Cerebellar nuclear complex (tissue), 1 donor: ENCODE data around the gene LIMS2.

ENCODE experiments used
- DNase-seq, 2 experiments: peaks; one replicate each; lab custom pipeline; 2025; lab: John Stamatoyannopoulos, UW

Gene LIMS2

DNA sequence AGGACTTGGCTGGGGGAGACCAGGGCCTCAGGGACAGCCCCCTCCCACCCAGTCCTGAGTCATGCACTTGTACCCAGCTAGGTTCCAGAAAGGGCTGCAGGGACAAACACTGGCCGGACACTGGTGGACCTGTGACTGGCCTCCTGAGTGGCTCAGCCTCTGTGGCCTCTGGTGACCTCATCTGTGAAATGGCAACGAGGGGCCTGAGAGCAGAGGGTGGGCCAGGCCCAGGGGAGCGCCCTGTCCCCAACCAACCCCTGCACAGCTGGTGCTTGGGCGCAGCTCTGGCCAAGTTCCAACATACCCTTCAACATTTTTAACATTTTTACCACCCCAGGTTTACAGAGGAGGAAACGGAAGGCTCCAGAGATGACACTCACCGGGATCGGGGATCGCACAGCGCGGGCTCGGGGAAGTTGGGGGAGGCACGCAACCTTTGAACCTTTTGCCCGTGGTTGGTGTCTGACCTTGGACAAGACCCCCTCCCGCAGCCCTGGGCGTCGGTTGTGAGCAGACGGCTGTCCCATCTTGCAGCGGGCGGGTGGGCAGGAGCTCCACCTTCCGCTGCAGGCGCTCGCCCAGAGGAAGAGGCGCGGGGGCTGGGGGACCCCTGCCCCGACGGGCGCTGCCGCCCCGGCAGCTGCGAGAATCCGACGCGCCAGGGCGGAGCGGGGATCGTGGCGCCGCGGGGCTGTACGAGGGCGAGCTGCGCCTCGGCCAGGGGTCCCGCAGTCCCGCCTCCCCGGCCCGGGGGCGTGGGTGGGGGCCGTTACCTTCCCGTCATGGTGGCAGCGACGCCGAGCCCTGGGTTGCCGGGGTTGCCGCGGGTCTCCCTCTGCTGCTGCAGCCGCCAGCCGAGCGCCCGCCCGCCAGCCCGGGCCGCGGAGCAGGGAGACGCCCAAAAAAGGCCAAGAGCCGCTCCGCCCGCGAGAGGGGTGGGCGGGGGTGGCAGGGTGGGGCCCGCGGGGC lies 805 bp downstream of the LIMS2 start:
- no peak for DNase-seq

DNA sequence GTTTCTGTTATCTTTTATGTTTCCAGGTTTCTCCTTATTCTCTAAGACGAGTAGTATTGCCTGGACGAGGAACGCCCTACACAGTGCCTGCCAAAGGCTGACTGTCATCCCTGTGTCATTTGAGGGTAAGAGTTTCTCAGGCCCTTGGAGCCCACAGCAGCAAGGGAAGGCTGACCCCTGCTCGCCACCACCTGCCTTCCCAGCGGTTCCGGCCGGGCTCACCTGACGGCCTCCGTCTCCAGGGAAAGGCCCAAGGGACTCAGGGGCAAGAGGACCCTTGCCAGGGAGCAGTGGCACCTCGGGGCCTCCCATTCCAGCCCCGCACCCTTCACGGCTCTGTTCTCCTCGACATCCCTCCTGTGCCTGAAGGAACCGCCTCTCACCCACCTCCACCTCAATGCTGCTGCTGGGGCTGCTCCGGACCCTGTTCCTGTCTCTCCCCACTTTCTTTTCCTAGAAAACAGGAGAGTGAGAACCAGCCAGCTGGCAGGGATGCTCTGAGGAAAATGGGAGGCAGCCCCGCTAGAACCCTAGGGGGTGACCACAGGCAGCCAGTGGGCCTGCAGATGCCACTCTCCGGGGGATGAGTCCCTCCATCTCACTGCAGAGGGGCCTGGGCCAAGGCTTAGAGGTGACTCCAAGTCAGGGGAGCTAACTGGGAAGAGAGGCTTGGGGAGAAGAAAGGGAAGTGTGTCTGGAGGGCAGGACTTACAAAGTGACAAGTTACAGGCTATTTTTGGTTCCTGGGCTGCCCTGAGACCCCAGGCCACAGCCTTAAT lies 1.9 kb downstream of the LIMS2 start:
- DNase-seq: no peak

DNA sequence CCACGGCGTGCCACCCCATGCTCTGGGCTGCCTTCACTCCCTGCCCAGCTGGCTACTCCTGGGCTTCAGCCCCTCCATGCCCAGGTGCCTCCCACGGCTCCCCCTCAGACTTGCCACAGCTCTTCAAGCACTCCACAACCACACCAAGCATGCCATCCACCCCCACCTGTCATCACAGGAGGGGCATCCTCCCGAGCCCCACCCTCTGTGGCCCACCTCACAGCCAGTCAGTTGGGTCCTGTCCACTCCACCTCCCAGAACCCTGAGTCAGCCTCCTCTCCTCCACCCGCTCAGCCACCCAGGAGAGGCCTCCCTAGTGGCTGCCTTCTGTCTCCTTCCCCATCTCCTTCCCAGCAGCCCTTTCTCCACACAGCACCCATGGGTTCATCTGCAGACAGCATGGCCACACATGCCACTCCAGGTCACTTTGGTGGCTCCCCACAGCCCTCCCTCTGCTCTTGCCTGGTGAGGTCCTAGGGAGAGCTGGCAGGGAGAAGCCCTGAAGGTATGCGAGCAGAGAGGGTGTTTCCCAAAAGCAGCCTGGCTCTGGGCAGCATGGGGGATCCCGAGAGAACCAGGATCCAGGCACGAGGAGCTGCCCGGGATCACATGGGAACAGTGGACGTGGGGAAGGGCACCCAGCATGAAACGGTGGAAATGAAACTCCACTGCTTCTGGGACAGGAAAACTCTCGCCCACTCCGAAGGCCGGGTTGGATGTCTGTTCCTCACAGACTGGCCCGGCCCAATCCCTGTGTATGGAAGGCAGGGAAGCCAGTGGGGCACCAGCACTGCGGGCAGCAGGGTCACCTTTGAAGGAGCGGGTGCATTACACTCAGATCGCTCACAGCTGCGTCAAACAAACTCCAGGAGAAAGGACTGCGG lies 2.7 kb downstream of the LIMS2 start:
- no peak for DNase-seq

DNA sequence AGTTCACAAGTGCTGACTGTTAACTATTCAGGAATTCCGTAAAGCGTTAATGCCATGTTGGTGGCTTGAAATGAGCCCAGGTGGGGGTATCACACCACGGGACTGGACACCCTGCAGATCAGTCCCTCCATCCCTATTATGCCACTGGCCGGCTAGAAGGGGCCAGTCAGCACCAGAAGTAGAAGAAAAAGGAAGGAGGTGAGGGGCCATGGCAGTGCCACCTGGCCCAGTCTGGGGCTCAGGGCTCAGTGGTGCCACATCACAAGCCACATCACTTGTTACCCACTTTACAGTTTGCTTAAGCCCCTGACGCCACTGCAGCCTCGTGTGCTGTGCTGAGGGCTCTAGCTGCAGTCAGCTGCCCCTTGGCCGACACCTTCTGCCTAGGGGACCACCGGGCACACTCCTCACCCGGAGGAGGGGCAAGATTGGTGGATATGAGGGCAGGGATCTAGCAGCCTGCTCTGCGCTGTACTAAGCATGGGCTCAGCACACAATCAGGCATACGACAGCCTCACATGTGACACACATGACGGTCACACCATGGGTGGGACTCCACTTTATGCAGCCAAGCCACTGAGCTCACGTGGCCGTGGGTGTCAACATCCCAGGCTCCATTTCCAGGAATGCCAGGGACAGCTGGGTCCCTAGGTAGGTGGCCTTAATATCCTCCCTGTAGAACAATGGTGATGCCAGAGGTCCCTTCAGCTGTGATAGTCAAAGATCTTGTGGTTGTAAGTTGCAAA lies 3.6 kb downstream of the LIMS2 start:
- DNase-seq: no peak

DNA sequence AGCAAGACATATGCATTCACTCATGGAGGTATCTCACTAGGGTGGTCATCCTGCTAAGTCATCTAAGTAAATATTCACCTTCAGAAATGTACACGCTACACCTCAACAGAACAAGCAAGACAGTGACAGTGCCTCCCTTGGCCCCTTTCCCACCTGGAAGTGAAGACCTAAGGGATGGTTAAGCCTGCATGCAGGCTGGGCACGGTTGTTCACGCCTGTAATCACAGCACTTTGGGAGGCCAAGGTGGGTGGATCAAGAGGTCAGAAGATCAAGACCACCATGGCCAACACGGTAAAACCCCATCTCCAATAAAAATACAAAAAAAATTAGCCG lies 4.4 kb downstream of the LIMS2 start:
- DNase-seq: no peak

DNA sequence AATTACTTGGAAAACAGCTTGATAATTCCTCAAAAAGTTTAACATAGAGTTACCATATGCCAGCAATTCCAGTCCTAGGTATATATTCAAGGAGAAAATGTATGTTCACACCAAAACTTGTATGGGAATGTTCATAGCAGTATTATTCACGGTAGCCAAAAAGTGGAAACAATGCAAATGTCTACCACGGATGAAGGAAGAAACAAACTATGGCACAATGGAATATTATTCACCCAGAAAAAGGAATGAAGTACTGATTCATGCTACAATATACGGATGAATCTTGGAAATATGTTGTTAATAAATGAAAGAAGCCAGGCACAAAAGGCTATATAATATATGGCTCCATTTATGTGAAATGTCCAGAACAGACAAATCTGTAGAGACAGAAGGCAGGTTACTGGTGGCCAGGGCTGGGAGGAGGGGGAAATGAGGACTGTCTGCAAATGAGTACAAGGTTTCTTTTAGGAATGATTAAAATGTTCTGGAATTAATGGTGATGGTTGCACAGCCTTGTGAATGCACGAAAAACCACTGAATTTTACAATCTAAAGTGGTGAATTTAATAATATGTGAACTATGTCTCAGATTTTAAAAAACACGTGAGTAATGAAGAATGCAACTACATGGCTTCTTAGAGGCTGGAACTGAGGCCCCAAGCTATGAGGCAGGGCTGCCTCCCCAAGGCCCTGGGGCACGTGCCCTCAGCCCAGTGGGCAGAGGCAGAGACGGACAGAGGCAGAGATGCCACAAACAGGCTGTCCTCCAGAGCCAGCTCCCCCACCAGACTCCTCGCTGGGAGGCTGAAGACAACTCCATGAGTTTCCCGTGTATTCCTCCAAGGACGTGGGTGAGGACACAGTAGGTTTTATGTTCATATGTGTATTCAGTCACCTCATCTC lies 5.0 kb downstream of the LIMS2 start:
- no peak for DNase-seq

DNA sequence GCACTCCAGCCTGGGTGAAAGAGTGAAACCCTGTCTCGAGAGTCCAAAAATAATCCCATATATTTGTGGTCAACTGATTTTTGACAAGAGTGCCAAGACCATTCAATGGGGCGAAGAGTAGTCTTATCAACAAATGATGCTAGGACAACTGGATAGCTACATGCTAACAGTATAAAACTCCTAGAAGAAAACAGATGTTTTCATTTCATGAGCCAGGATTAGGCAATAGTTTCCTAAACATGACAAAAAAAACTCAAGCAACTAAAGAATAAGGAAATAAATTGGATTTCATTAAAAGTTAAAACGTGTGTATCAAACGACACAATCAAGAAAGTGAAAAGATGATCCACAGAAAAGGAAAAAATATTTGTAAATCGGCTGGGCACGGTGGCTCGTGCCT lies 6.3 kb downstream of the LIMS2 start:
- DNase-seq: no peak

DNA sequence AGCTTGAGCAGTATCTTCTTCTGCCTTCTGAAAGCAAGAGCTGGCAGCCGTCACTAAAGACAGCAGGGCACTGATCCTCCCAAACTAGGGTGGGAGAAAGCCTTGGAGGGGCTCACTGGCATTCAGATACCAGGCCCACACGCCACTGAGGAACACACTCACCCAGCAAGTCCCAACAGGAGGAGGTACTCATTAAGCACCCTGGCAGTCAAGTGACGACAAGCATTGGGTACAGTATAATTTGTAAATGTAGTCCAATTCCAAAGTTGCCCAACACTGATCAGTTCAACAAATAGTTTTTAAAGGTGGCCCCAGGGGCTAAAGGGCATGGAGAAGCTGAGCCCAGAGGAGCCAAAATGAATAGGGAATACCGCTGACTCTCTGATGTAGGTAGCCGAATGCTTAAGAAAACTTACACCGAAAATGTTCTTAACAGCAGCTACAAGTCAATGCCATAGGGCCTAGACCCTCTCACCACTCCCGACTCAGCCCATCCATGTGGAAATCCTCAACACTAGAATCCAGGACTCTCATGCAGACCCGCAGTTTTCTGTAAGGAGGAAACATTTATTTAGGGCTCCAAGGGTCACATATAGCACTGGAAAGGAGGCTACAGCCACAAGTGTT lies 9.9 kb downstream of the LIMS2 start:
- DNase-seq: no peak

DNA sequence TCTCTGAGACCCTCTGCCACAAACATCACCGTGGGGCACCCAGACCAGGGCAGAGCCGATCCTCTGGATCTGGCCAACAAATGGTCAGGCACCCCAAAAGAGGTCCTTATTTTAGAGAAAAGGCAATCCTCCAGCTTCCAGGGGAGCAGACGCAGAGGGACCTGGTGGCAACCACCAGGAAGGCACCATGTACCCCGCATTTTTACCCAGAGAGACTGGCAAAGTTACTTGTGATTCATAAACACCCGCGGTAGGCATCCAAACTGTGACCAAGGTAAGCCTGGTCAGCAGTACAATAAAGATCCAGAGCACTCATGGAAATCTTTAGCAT lies 10.5 kb downstream of the LIMS2 start:
- no peak for DNase-seq

DNA sequence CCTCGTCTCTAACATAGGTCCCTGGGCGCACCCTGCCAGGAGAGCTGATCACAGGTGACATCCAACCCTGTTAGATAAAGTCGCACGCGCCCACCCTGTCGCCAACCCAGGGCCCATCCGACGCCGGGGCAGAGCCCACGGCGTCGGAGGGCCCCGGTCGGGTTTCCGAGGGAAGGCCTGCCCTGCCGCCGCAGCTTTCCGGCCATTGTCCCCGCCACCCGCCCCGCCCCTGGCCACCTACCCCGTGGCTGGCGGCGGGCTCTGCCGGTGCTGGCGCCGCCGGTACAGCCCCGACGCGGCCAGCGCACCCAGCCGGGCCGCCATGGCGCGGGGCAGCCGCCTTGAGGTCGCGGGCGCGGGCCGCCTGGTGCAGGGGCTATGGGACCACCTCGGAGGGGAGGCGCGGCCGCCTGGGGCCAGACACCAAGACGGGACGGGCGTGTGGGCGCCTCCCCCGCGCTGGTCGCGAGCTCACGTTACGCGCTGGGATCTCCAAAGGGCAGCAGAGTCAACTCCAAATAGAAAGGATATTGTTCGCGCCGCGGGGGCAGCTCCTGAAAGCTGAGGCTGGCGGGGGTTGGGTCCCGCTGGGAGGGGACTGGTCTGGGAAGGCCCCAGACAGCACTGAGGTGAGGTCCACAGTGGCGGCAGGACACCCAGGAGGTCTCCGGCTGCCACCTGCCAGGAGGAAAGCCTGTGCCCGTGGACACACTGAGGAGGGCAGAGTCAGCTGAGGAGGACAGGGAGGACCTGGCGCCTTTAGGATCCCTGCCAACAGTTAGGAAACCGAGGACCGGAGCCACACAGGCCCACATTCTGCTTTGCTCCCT lies 11.1 kb downstream of the LIMS2 start:
- DNase-seq: no peak

DNA sequence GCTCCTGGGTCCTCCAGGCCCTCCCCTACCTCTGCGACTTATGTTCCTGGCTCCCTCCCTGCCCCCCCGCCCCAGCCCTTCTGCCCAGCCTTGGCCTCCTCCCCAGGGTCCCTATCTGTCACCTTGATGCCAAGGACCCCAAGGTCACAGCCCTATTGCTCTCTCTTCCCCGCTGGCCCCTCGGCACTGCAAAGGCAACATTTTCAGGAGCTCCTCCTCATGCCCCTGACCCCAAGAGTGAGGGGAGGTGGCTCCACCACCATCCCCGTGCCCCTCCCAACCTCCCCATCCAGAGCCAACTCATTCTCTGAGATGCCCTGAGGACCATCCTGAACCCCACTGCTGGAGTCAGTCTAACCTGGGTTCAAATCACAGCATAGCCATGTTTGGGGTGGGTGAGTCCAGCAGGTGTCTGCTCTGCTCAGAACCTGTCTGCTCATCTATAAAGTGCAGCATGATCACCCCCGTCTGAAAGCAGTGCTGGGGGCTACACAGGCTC lies 11.7 kb downstream of the LIMS2 start:
- DNase-seq: no peak

DNA sequence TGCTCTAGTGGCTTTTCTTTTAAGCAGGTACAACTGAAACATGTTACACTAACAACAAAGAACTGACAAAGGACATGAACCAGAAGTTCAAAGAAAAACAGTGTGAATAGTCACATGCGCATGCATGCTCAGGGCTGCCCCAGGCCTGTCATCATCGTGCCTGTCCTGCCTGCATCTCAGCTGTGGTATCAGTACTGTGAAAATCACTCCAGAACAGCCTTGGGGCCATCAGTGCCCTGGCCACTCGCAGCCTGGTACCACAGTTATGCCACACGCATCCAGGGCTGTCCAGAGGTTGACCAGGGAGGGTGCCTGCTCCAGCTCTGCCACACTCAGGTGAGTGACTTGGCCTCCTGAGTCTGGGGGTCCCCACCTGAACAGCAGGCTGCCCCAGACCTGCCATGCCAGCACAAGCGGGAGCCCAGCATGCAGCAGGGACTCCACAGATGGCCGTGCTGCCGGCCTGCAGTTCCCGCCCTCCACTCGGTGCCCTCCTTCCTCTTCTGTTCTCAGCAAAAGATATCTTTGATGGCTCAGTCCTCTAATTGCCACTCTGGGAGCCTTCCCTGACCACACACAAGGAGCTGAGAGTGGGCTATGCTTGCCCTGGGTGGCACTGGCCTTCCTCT lies 12.3 kb downstream of the LIMS2 start:
- DNase-seq: no peak

DNA sequence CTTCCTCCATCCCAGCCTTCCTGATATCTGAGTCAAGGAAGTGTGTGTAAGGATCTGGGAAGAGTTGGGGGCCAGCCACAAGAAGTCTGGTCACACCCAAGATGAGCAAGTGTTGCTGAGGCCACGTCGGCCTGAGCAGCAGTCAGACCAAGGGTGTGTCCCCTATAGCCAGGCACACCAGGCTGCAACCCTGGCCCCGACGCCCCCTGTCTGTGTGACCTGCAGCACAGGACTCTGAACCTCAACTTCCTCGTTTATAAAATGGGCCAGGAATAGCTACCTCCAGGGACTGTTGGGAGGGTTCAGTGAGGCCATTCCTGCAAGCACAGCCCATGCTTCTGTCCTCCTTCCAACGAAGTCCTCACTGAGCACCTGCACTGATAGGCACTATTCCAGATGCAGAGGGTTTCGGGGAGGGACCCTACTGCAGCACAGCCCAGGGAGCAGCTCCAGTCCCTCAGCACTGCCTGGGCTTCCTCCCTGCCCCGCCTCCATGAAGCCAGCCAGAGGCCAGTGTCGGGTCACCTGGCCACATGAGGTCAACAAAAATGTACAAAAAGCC lies 13.3 kb downstream of the LIMS2 start:
- no peak for DNase-seq

DNA sequence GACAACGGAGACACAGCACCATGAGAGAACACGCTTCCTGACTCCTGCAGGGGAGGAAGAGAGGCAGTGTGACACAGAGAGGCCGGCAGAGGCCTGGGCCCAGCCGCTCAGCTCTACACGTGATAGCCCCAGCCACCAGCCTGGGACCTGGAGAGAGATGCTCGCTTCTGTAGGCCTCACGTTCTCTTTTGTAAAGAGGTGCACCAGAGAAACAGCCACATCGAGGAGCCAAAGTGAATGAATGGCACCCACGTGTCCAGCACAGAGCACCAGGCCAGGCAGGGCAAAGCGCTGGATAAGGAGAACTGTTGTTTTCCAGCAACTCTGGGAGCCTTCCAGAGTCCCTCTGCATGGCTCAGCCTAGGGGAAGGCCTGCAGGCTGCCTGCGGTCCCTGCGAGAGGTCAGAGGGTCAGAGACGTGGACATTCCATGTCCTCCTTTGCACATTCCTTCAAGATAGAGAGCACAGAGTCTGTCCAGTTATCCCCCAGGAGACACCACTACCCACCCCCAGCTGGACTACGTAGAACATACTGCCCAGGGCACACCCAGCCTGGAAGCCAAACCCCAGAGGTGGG lies 14.2 kb downstream of the LIMS2 start:
- DNase-seq: no peak

DNA sequence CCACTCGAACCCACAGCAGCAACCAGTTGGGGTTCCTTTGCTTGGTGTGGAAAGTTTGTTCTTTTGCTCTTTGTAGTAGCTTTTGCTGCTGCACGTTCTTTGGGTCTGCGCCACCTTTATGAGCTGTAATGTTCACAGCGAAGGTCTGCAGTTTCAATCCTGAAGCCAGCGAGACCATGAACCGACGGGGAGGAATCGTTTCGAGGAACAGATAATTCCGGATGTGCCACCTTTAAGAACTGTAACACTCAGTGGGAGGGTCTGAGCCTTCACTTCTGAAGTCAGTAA lies 15.1 kb downstream of the LIMS2 start:
- DNase-seq: no peak

DNA sequence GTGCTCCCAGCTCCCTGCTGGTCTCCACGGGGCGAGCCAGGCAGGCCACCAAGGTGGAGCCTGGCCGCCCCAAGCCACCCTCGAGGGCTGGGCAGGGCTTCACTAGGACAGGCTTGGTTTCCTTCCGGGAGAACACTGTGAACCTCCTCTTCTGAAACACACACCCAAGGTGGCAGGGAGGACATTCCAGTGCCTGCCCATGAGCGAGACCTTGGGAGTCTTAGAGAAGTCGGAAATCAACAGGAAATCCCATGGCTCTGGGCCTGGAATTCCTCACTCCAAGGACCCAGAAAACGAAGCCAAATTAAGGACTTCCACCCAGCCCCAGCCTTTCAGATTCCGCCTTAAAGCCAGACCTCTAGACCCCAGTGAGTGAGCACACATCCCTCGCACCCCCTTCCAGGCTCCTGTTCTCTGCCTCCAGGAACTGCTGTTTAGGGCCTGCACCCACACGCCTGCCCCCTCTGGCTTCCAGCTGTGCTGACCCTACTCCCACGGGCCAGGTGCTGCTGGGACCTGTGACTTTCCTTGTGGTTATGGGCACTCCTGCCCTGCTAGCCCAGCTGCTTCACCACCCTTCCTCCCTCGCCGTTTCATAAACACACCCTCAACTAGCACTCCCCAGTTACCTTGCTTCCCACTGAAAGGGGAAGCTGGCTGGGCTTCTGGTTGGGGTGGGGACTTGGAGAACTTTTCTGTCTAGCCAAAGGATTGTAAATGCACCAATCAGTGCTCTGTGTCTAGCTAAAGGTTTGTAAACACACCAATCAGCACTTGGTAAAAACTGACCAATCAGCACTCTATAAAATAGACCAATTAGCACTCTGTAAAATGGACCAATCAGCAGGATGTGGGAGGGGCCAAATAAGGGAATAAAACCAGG lies 15.7 kb downstream of the LIMS2 start:
- no peak for DNase-seq
